ENCODE data around the gene LARP1. TPM values are rescaled to one million over a fixed set of nuclear protein-coding genes. Genes with fewer than 3 reads are reported as not detected.
"Not testable (repeated sequence)": the region's sequence is repeated elsewhere in the genome, so short reads cannot be mapped to it uniquely, and the experiment has no call there.

LARP1 gene
- total and polyA plus RNA-seq, 10 of the 15 experiments (the other 5 are each of a cell fraction or from before 2014, with no cell fraction given) = 22.6 to 227 (median 60.8) TPM

GRCh38 chr5:154834053-154834452, 78.9 kb downstream of the LARP1 start:
- CTCF ChIA-PET = interaction anchor here (1.3 kb wide), 2 partner anchors 184 to 185 kb away, joined by 3 read pairs; no protein-coding TSS in a partner anchor
- SMC1A ChIA-PET (ENCODE audit: uncharacterized antibody, unreplicated experiment) = interaction anchor here (0.6 kb wide), 1 partner anchor 608 kb away, joined by 3 read pairs; no protein-coding TSS in a partner anchor
- RAD21 ChIA-PET (ENCODE audit: unreplicated experiment) = no interaction called here
- no peak for DNase-seq (ENCODE audit: low read depth, low spot score)
- no peak overlapping the region for H2AFZ ChIP-seq (ENCODE audit: control insufficient read depth, low read depth, low read length)
- no peak for TF ChIP-seq ESRRA (IDR thresholded peaks at IDR 0.05; ENCODE audit: low read length)
- TF ChIP-seq POU2F2 (IDR thresholded peaks at IDR 0.05; ENCODE audit: borderline replicate concordance, low read depth, low read length) = no peak
- TF ChIP-seq SMARCA5 (IDR thresholded peaks at IDR 0.05) = no peak
- TF ChIP-seq BCLAF1 (IDR thresholded peaks at IDR 0.05) = no peak
- TF ChIP-seq HDAC2 (IDR thresholded peaks at IDR 0.05) = no peak
- TF ChIP-seq CHD2 (IDR thresholded peaks at IDR 0.05; ENCODE audit: borderline replicate concordance, low read depth, low read length) = no peak
- TF ChIP-seq ZNF207 (IDR thresholded peaks at IDR 0.05; ENCODE audit: borderline replicate concordance) = no peak
- no peak for FAIRE-seq
- no peak overlapping the region for H3K27ac ChIP-seq (ENCODE audit: control insufficient read depth, insufficient read depth)
- BruUV-seq (replicated peaks) = no TSS peak
- no peaks in the 10 kb centered on the region for H3K9me3 ChIP-seq (replicated peaks; ENCODE audit: control insufficient read depth, insufficient read depth, low read length)
- no peaks in the 10 kb centered on the region; a peak in 2 of 4 replicates for H3K36me3 ChIP-seq (ENCODE audit: control insufficient read depth in 2 of 2, insufficient read depth in 2 of 2, low read length in 1 of 2)
- 43% methylated on average over 1 of the region's 1 CpG for WGBS (ENCODE audit: insufficient coverage, insufficient replicate concordance, low lambda C conversion rate, missing lambda C conversion rate)
- no peaks in the 10 kb centered on the region for H4K20me1 ChIP-seq (ENCODE audit: control insufficient read depth, insufficient read depth)
- POLR2A ChIA-PET = no interaction called here
- in situ Hi-C loops (cut with MboI) (no loop called here), intact Hi-C loops (cut with micrococcal nuclease; ENCODE audit: unreplicated experiment) (no loop called here)
- no peak overlapping the region for H3K9ac ChIP-seq (ENCODE audit: control insufficient read depth, insufficient read depth, low read length)
- H3K4me3 ChIP-seq = no peak overlapping the region
- H3K27me3 ChIP-seq (replicated peaks in 1 of 2; ENCODE audit: control insufficient read depth in 2 of 2, insufficient read depth in 2 of 2, low read length in 1 of 2) = no peaks in the 10 kb centered on the region
- no peak for ATAC-seq
- no peak overlapping the region for H3K4me2 ChIP-seq (ENCODE audit: control insufficient read depth, insufficient read depth)
- no peaks in the 10 kb centered on the region for H3K79me2 ChIP-seq (ENCODE audit: control insufficient read depth, insufficient read depth, low read length)
- H3K4me1 ChIP-seq (ENCODE audit: control insufficient read depth, insufficient read depth, low read length) = no peaks in the 10 kb centered on the region

- H3K4me2 ChIP-seq (ENCODE audit: control insufficient read depth, insufficient read depth); H3K4me1 ChIP-seq (ENCODE audit: control insufficient read depth, insufficient read depth, low read length); H3K27me3 ChIP-seq (replicated peaks in 1 of 2; ENCODE audit: control insufficient read depth in 2 of 2, insufficient read depth in 2 of 2, low read length in 1 of 2); RAD21 ChIA-PET (ENCODE audit: unreplicated experiment); DNase-seq (ENCODE audit: low read depth, low spot score); H3K9me3 ChIP-seq (replicated peaks; ENCODE audit: control insufficient read depth, insufficient read depth, low read length); H3K36me3 ChIP-seq (ENCODE audit: control insufficient read depth in 2 of 2, insufficient read depth in 2 of 2, low read length in 1 of 2); H3K27ac ChIP-seq (ENCODE audit: control insufficient read depth, insufficient read depth); FAIRE-seq; H2AFZ ChIP-seq (ENCODE audit: control insufficient read depth, low read depth, low read length); POLR2A ChIA-PET; CTCF ChIA-PET; intact Hi-C loops (cut with micrococcal nuclease; ENCODE audit: unreplicated experiment); in situ Hi-C loops (cut with MboI); H3K4me3 ChIP-seq; H3K79me2 ChIP-seq (ENCODE audit: control insufficient read depth, insufficient read depth, low read length); ATAC-seq; H4K20me1 ChIP-seq (ENCODE audit: control insufficient read depth, insufficient read depth); H3K9ac ChIP-seq (ENCODE audit: control insufficient read depth, insufficient read depth, low read length); BruUV-seq (replicated peaks): not testable (repeated sequence)
- 96% methylated on average over 7 of the region's 9 CpGs for WGBS (ENCODE audit: insufficient coverage, insufficient replicate concordance, low lambda C conversion rate, missing lambda C conversion rate)
- SMC1A ChIA-PET (ENCODE audit: uncharacterized antibody, unreplicated experiment) = interaction anchor here (1.0 kb wide), 1 partner anchor 75 kb away, joined by 3 read pairs; no protein-coding TSS in a partner anchor
Measured at GRCh38 chr5:154835701-154836052, 80.5 kb downstream of the LARP1 start.

Measured in GM12878 (cell line).